KMS-11 (cell line): Measurements from ENCODE around the gene KIF18A.

Experiments used
- H2AFZ ChIP-seq: fragments of 200-600 bp; sonication (generic); 2 replicates; pipeline ENCODE4 v1.6.1; 2016; ENCODE audit warnings: antibody characterized with exemption, mixed run types, low read depth
- H3K27ac ChIP-seq: fragments of 200-600 bp; sonication (generic); 2 replicates; pipeline ENCODE4 v1.6.1; 2016; ENCODE audit warnings: mild to moderate bottlenecking, mixed run types
- H3K27me3 ChIP-seq: fragments of 200-600 bp; sonication (generic); 2 replicates; pipeline ENCODE4 v1.6.1; 2017; ENCODE audit warnings: mild to moderate bottlenecking, low read depth, mixed run types, moderate library complexity; ENCODE audit not compliant: insufficient read depth
- H3K36me3 ChIP-seq: fragments of 200-600 bp; sonication (generic); 2 replicates; pipeline ENCODE4 v1.6.1; 2017; ENCODE audit warnings: mild to moderate bottlenecking, mixed run types; ENCODE audit not compliant: insufficient read depth
- H3K4me1 ChIP-seq: fragments of 200-600 bp; sonication (generic); 2 replicates; pipeline ENCODE4 v1.6.1; 2016; ENCODE audit warnings: mild to moderate bottlenecking, low read depth, mixed run types; ENCODE audit not compliant: poor library complexity, severe bottlenecking
- H3K4me2 ChIP-seq: fragments of 200-600 bp; sonication (generic); 2 replicates; pipeline ENCODE4 v1.7.0; 2016; ENCODE audit warnings: mild to moderate bottlenecking, mixed run types
- H3K4me3 ChIP-seq: fragments of 200-600 bp; sonication (generic); IDR thresholded peaks from 2 replicates; pipeline ENCODE4 v1.6.1; 2017; ENCODE audit warnings: low read depth, low read length, mixed read lengths; ENCODE audit not compliant: insufficient read depth
- H3K79me2 ChIP-seq: fragments of 200-600 bp; sonication (generic); 2 replicates; pipeline ENCODE4 v1.6.1; 2016; ENCODE audit warnings: low read depth, mixed run types; ENCODE audit not compliant: insufficient read depth
- H3K9ac ChIP-seq: fragments of 200-600 bp; sonication (generic); 2 replicates; pipeline ENCODE4 v1.6.1; 2016; ENCODE audit warnings: mild to moderate bottlenecking, mixed run types
- H4K20me1 ChIP-seq: fragments of 200-600 bp; sonication (generic); 2 replicates; pipeline ENCODE4 v1.6.1; 2016; ENCODE audit warnings: mild to moderate bottlenecking, mixed run types; ENCODE audit not compliant: insufficient read depth
- CTCF ChIP-seq: fragments of 200-600 bp; sonication (generic); conservative IDR thresholded peaks from 2 replicates; pipeline ENCODE4 v1.6.1; 2017; ENCODE audit warnings: low read depth, mild to moderate bottlenecking, antibody characterized with exemption, low read length, moderate library complexity, mixed read lengths

The KIF18A gene

GRCh38 chr11:27976262-27976661 lies 131.7 kb downstream of the KIF18A start:
- TF ChIP-seq CTCF: no peak
- H3K79me2 ChIP-seq: no peaks in the 10 kb centered on the region
- no peak overlapping the region for H3K27ac ChIP-seq
- no peaks in the 10 kb centered on the region for H3K4me1 ChIP-seq
- H3K27me3 ChIP-seq: no peaks in the 10 kb centered on the region
- H3K4me2 ChIP-seq: no peak overlapping the region
- H3K9ac ChIP-seq: no peak overlapping the region
- H4K20me1 ChIP-seq: no peaks in the 10 kb centered on the region
- no peak overlapping the region for H3K4me3 ChIP-seq
- H3K36me3 ChIP-seq: no peaks in the 10 kb centered on the region
- H2AFZ ChIP-seq: no peak overlapping the region

- no peak overlapping the region for H3K9ac ChIP-seq
- no peaks in the 10 kb centered on the region for H3K4me1 ChIP-seq
- H4K20me1 ChIP-seq: no peaks in the 10 kb centered on the region
- no peak overlapping the region for H3K27ac ChIP-seq
- no peak overlapping the region for H2AFZ ChIP-seq
- no peak overlapping the region for H3K4me3 ChIP-seq
- no peaks in the 10 kb centered on the region for H3K27me3 ChIP-seq
- no peaks in the 10 kb centered on the region for H3K79me2 ChIP-seq
- no peaks in the 10 kb centered on the region for H3K36me3 ChIP-seq
- H3K4me2 ChIP-seq: no peak overlapping the region
- TF ChIP-seq CTCF: no peak
Measured at GRCh38 chr11:27973851-27974536, 134.0 kb downstream of the KIF18A start.

- H2AFZ ChIP-seq: no peak overlapping the region
- no peaks in the 10 kb centered on the region for H4K20me1 ChIP-seq
- no peak overlapping the region for H3K27ac ChIP-seq
- H3K27me3 ChIP-seq: no peaks in the 10 kb centered on the region
- no peaks in the 10 kb centered on the region for H3K36me3 ChIP-seq
- H3K9ac ChIP-seq: no peak overlapping the region
- no peaks in the 10 kb centered on the region for H3K79me2 ChIP-seq
- no peaks in the 10 kb centered on the region for H3K4me1 ChIP-seq
- H3K4me3 ChIP-seq: no peak overlapping the region
- no peak for TF ChIP-seq CTCF
- H3K4me2 ChIP-seq: no peak overlapping the region
Measured at GRCh38 chr11:27972522-27973170, 135.3 kb downstream of the KIF18A start.

- Histone ChIP-seq H3K4me3 (no peak overlapping the region), H3K9ac (no peak overlapping the region), H3K4me2 (no peak overlapping the region), H3K27me3 (no peaks in the 10 kb centered on the region), H2AFZ (no peak overlapping the region), H3K4me1 (no peaks in the 10 kb centered on the region), H3K79me2 (no peaks in the 10 kb centered on the region), H3K36me3 (no peaks in the 10 kb centered on the region), H3K27ac (no peak overlapping the region), H4K20me1 (no peaks in the 10 kb centered on the region)
- TF ChIP-seq CTCF: no peak
Measured at GRCh38 chr11:27971171-27971570, 136.8 kb downstream of the KIF18A start.
